GM12878 (cell line): Measurements from ENCODE around the gene FANCM. TPM values are rescaled to one million over a fixed set of nuclear protein-coding genes. Genes with fewer than 3 reads are reported as not detected.

Experiments
- ASH2L ChIP-seq: fragments of 300-600, 200-600 bp; sonication (generic); IDR thresholded peaks from 2 replicates; pipeline ENCODE4 v1.6.1; 2017; ENCODE audit warnings: low read depth, mild to moderate bottlenecking, borderline replicate concordance
- CBX5 ChIP-seq: sonication (generic); IDR thresholded peaks from 2 replicates; pipeline ENCODE4 v1.6.1; 2016; ENCODE audit warnings: low read depth, moderate library complexity, mild to moderate bottlenecking, inconsistent platforms
- CHD2 ChIP-seq: IDR thresholded peaks from 2 replicates; pipeline ENCODE4 v1.6.1; 2011; ENCODE audit warnings: low read depth, low read length, improper control_type of control experiment, borderline replicate concordance
- CREM ChIP-seq: IDR thresholded peaks from 2 replicates; pipeline ENCODE4 v1.6.1; 2014; ENCODE audit warnings: antibody characterized with exemption, low read depth
- ELK1 ChIP-seq: IDR thresholded peaks from 2 replicates; pipeline ENCODE4 v1.6.1; 2012; ENCODE audit warnings: low read depth, low read length, improper control_type of control experiment
- ESRRA ChIP-seq: IDR thresholded peaks from 2 replicates; pipeline ENCODE4 v1.6.1; 2012; ENCODE audit warnings: mild to moderate bottlenecking, low read length, improper control_type of control experiment
- HDGF ChIP-seq: fragments of 450-650 bp; IDR thresholded peaks from 2 replicates; pipeline ENCODE4 v1.6.1; 2016; ENCODE audit warnings: antibody characterized with exemption
- MAX ChIP-seq: IDR thresholded peaks from 2 replicates; pipeline ENCODE4 v1.6.1; 2012; ENCODE audit warnings: low read depth, low read length, improper control_type of control experiment
- PAX8 ChIP-seq: fragments of 450-650 bp; IDR thresholded peaks from 2 replicates; pipeline ENCODE4 v1.6.1; 2017; ENCODE audit warnings: mild to moderate bottlenecking, moderate library complexity
- PKNOX1 ChIP-seq: fragments of 450-650 bp; IDR thresholded peaks from 2 replicates; pipeline ENCODE4 v1.6.1; 2016; ENCODE audit warnings: mild to moderate bottlenecking
- RUNX3 ChIP-seq: IDR thresholded peaks from 2 replicates; pipeline ENCODE4 v1.6.1; 2012; ENCODE audit warnings: low read length, inconsistent platforms
- STAT1 ChIP-seq: fragments of 450-650 bp; conservative IDR thresholded peaks from 2 replicates; pipeline ENCODE4 v1.6.1; 2014; ENCODE audit warnings: antibody characterized with exemption, mild to moderate bottlenecking
- USF1 ChIP-seq: IDR thresholded peaks from 2 replicates; pipeline ENCODE4 v1.6.1; 2011; ENCODE audit warnings: borderline replicate concordance, low read depth, mild to moderate bottlenecking, moderate library complexity, mixed read lengths, low read length; ENCODE audit not compliant: insufficient read depth; ENCODE audit errors: extremely low read length
- ZBTB11 ChIP-seq: fragments of 450-650 bp; formaldehyde crosslinking; IDR thresholded peaks from 2 replicates; pipeline ENCODE4 v1.5.0; 2022; ENCODE audit warnings: mild to moderate bottlenecking, missing genetic modification characterization
- ZNF207 ChIP-seq: fragments of 450-650 bp; IDR thresholded peaks from 2 replicates; pipeline ENCODE4 v1.6.1; 2014; ENCODE audit warnings: antibody characterized with exemption, mild to moderate bottlenecking, borderline replicate concordance
- ZNF592 ChIP-seq: fragments of 450-650 bp; IDR thresholded peaks from 2 replicates; pipeline ENCODE4 v1.6.1; 2017; ENCODE audit warnings: mild to moderate bottlenecking, moderate library complexity
- polyA plus RNA-seq, 11 experiments: library from polyadenylated mRNA; depleted of rRNA in 4 of 11; unstranded in 6 of 11; stranded (reverse) in 5 of 11; fragments of >200 nt; fragmentation: Nextera tagmentation in 4 of 11; fragmentation: Illumina TruSeq in 1 of 11; extraction: Ambion mirVana in 4 of 11; extraction: Trizol in 1 of 11; gene quantifications; 1 replicate in 1 of 11; 2 replicates in 10 of 11; pipeline versions ENCODE4 v1.2.1 to v1.2.3, GENCODE V29; 2011 to 2016; ENCODE audit warnings: inconsistent platforms in 2 of 11, missing spikeins in 2 of 11, low read depth in 1 of 11
- total RNA-seq, 4 experiments: library from RNA; depleted of rRNA in 3 of 4; stranded (reverse); fragments of >200 nt in 3 of 4; fragmentation: Illumina TruSeq in 1 of 4; extraction: Trizol in 1 of 4; gene quantifications; 2 replicates each; pipeline versions ENCODE4 v1.2.1 to v1.2.3, GENCODE V29; 2013 to 2021

FANCM gene
- total and polyA plus RNA-seq, 10 of the 15 experiments (the other 5 are each of a cell fraction or from before 2014, with no cell fraction given) = 6.4 to 17.6 (median 10.6) TPM

GRCh38 chr14:45134051-45134958, 1.4 kb upstream of the FANCM start, which contains the start of gene FKBP3 (continued):
- TF ChIP-seq ASH2L = peak; percentile 41; the same call in 1 of the 2 replicates
- TF ChIP-seq MAX = no peak
- TF ChIP-seq ZNF207 = peak; percentile 97
- no peak; the same call in 1 of the 2 replicates for TF ChIP-seq PAX8
- TF ChIP-seq CHD2 = peak; percentile 87
- 0 out of 2 replicates have a peak, but pooled peaks have one; percentile 50 for TF ChIP-seq ZBTB11 (CRISPR knock-in tag)
- TF ChIP-seq ESRRA = no peak
- peak; percentile 65 for TF ChIP-seq CREM
- no peak for TF ChIP-seq USF1
- TF ChIP-seq HDGF = no peak
- peak; percentile 70 for TF ChIP-seq RUNX3
- no peak; the same call in 1 of the 2 replicates for TF ChIP-seq ELK1
- TF ChIP-seq STAT1 = peak; percentile 76; the same call in 1 of the 2 replicates
- peak; percentile 98 for TF ChIP-seq PKNOX1
- TF ChIP-seq CBX5 = 0 out of 2 replicates have a peak, but pooled peaks have one; percentile 18
- TF ChIP-seq ZNF592 = no peak
